SKM-1 (cell line): ENCODE measurements around the gene CDKN2AIPNL.
A peak's percentile ranks its signal among the peaks of the same experiment; 100 is the strongest.
"Not testable (repeated sequence)": the region's sequence is repeated elsewhere in the genome, so short reads cannot be mapped to it uniquely, and the experiment has no call there.

ENCODE experiments used
- DNase-seq: peaks from one replicate; lab custom pipeline; 2025; ENCODE audit not compliant: unreplicated experiment; lab: John Stamatoyannopoulos, UW

The CDKN2AIPNL gene

GRCh38 chr5:134438721-134439123, 27.0 kb upstream of the CDKN2AIPNL start:
- DNase-seq: no peak

GRCh38 chr5:134437847-134438581, 26.3 kb upstream of the CDKN2AIPNL start:
- DNase-seq: no peak

- DNase-seq: no peak
These were observed 25.7 kb upstream of the CDKN2AIPNL start for GRCh38 chr5:134437340-134437846.

- peak; percentile 28 for DNase-seq
These were observed 25.1 kb upstream of the CDKN2AIPNL start for GRCh38 chr5:134436523-134437339.

- DNase-seq: no peak
These were observed 23.9 kb upstream of the CDKN2AIPNL start for GRCh38 chr5:134435560-134435959.

GRCh38 chr5:134432677-134433359, 21.1 kb upstream of the CDKN2AIPNL start:
- no peak for DNase-seq

- no peak for DNase-seq
These were observed 20.5 kb upstream of the CDKN2AIPNL start for GRCh38 chr5:134432174-134432573.

GRCh38 chr5:134430001-134430569, 18.4 kb upstream of the CDKN2AIPNL start:
- no peak for DNase-seq

- no peak for DNase-seq
These were observed 15.9 kb upstream of the CDKN2AIPNL start for GRCh38 chr5:134427540-134428041.

- no peak for DNase-seq
These were observed 14.7 kb upstream of the CDKN2AIPNL start for GRCh38 chr5:134426361-134426760.

GRCh38 chr5:134423376-134423775, 11.7 kb upstream of the CDKN2AIPNL start:
- no peak for DNase-seq

GRCh38 chr5:134422791-134423365, 11.2 kb upstream of the CDKN2AIPNL start:
- no peak for DNase-seq

GRCh38 chr5:134421038-134421437, 9.4 kb upstream of the CDKN2AIPNL start:
- DNase-seq: not testable (repeated sequence)

- no peak for DNase-seq
These were observed 8.7 kb upstream of the CDKN2AIPNL start for GRCh38 chr5:134420343-134420742.

GRCh38 chr5:134418958-134419357, 7.3 kb upstream of the CDKN2AIPNL start:
- DNase-seq: no peak

GRCh38 chr5:134417707-134418106, 6.0 kb upstream of the CDKN2AIPNL start:
- no peak for DNase-seq

GRCh38 chr5:134413046-134413445, 1.4 kb upstream of the CDKN2AIPNL start:
- DNase-seq: no peak

GRCh38 chr5:134411228-134411545, 494 bp downstream of the CDKN2AIPNL start:
- DNase-seq: no peak

GRCh38 chr5:134410822-134411221, 859 bp downstream of the CDKN2AIPNL start:
- no peak for DNase-seq

- DNase-seq: no peak
These were observed 2.4 kb downstream of the CDKN2AIPNL start for GRCh38 chr5:134409321-134409720.

- DNase-seq: no peak
These were observed 5.3 kb downstream of the CDKN2AIPNL start for GRCh38 chr5:134406390-134406789.
